Activated CD4-positive, alpha-beta memory T cell treated with anti-CD3 and anti-CD28 coated beads, Interleukin-2, amount 10 ng/mL, durations not matched to agents 7 days and 5 days (primary cell): Measurements from ENCODE around the gene ABHD8. TPM values are rescaled to one million over a fixed set of nuclear protein-coding genes. Genes with fewer than 3 reads are reported as not detected.

Experiments used
- CTCF ChIA-PET: fragments of 350-600 bp; sonication (Branson Sonifier 250); formaldehyde crosslinking; loops from one replicate; lab custom pipeline; 2021; ENCODE audit warnings: antibody characterized with exemption, inconsistent platforms; lab: Charles Lee
- POLR2A ChIA-PET: fragments of 350-600 bp; sonication (Branson Sonifier 250); formaldehyde crosslinking; loops from one replicate; lab custom pipeline; 2021; ENCODE audit warnings: antibody characterized with exemption; lab: Charles Lee
- DNase-seq: peaks from one replicate; pipeline ENCODE4 v3.0.0-alpha.2; 2020
- H3K27ac Mint-ChIP-seq: one replicate; pipeline ENCODE4 v1.8.0; 2021; ENCODE audit warnings: mild to moderate bottlenecking, mixed read lengths
- H3K27me3 Mint-ChIP-seq: one replicate; pipeline ENCODE4 v1.8.0; 2021; ENCODE audit warnings: mixed read lengths
- H3K36me3 Mint-ChIP-seq: one replicate; pipeline ENCODE4 v1.8.0; 2021; ENCODE audit warnings: low read depth, mixed read lengths
- H3K4me1 Mint-ChIP-seq: one replicate; pipeline ENCODE4 v1.8.0; 2021; ENCODE audit warnings: mixed read lengths
- H3K4me3 Mint-ChIP-seq: one replicate; pipeline ENCODE4 v1.8.0; 2021; ENCODE audit warnings: mild to moderate bottlenecking, mixed read lengths
- H3K9me3 Mint-ChIP-seq: one replicate; pipeline ENCODE4 v1.8.0; 2021; ENCODE audit warnings: mixed read lengths
- total RNA-seq, 2 experiments: library from RNA; stranded (reverse); gene quantifications; one replicate each; pipeline ENCODE4 v1.2.3, GENCODE V29; 2021

ABHD8 gene
- total RNA-seq, 2 experiments from 2014 or later, result 10.6 to 12.2 TPM

GRCh38 chr19:17323964-17324332 is 20.7 kb upstream of the ABHD8 start:
- no peak overlapping the region for H3K27ac Mint-ChIP-seq
- ChIA-PET CTCF (no interaction called here), POLR2A (interaction anchor here (1.0 to 4.9 kb wide), 4 partner anchors 9 to 21 kb away, joined by 4 to 21 read pairs (median 7); partner anchors contain the start of genes ABHD8 and DDA1)
- H3K36me3 Mint-ChIP-seq, result peaks cover 26% of the 10 kb centered on the region
- no peak for DNase-seq
- H3K9me3 Mint-ChIP-seq, result no peaks in the 10 kb centered on the region
- H3K4me1 Mint-ChIP-seq, result peaks cover 5% of the 10 kb centered on the region
- H3K4me3 Mint-ChIP-seq, result no peak overlapping the region
- H3K27me3 Mint-ChIP-seq, result peaks cover 2% of the 10 kb centered on the region

GRCh38 chr19:17323300-17323963 is 20.2 kb upstream of the ABHD8 start:
- DNase-seq, result no peak
- Mint-ChIP-seq H3K36me3 (peaks cover 28% of the 10 kb centered on the region), H3K4me1 (peaks cover 5% of the 10 kb centered on the region), H3K27ac (no peak overlapping the region), H3K9me3 (no peaks in the 10 kb centered on the region), H3K4me3 (no peak overlapping the region), H3K27me3 (peaks cover 2% of the 10 kb centered on the region)
- ChIA-PET CTCF (no interaction called here), POLR2A (interaction anchor here (2.2 to 4.9 kb wide), 2 partner anchors 10 to 15 kb away, joined by 10 to 21 read pairs; partner anchors contain the start of gene DDA1)

GRCh38 chr19:17322854-17323253 is 19.6 kb upstream of the ABHD8 start:
- H3K9me3 Mint-ChIP-seq, result no peaks in the 10 kb centered on the region
- ChIA-PET CTCF (no interaction called here), POLR2A (interaction anchor here (4.9 kb wide), 1 partner anchor 10 kb away, joined by 21 read pairs; no protein-coding TSS in a partner anchor)
- H3K4me1 Mint-ChIP-seq, result peaks cover 5% of the 10 kb centered on the region
- no peak overlapping the region for H3K27ac Mint-ChIP-seq
- H3K36me3 Mint-ChIP-seq, result peaks cover 28% of the 10 kb centered on the region
- H3K4me3 Mint-ChIP-seq, result no peak overlapping the region
- DNase-seq, result no peak
- H3K27me3 Mint-ChIP-seq, result peaks cover 1% of the 10 kb centered on the region

- no peak overlapping the region for H3K4me3 Mint-ChIP-seq
- no peaks in the 10 kb centered on the region for H3K9me3 Mint-ChIP-seq
- no peak overlapping the region for H3K27ac Mint-ChIP-seq
- H3K27me3 Mint-ChIP-seq, result no peaks in the 10 kb centered on the region
- POLR2A ChIA-PET, result interaction anchor here (0.7 to 4.9 kb wide), 5 partner anchors 8 to 12 kb away, joined by 3 to 21 read pairs (median 3); partner anchors contain the start of gene DDA1
- DNase-seq, result no peak
- peaks cover 13% of the 10 kb centered on the region for H3K4me1 Mint-ChIP-seq
- H3K36me3 Mint-ChIP-seq, result peaks cover 28% of the 10 kb centered on the region
- CTCF ChIA-PET, result interaction anchor here (0.6 to 1.5 kb wide), 2 partner anchors 12 to 63 kb away, joined by 3 to 4 read pairs; partner anchors contain the start of gene DDA1
Observed at GRCh38 chr19:17321655-17322489, 18.6 kb upstream of the ABHD8 start.

- Mint-ChIP-seq H3K9me3 (no peaks in the 10 kb centered on the region), H3K4me3 (no peak overlapping the region), H3K27me3 (no peaks in the 10 kb centered on the region), H3K27ac (no peak overlapping the region), H3K4me1 (peaks cover 25% of the 10 kb centered on the region), H3K36me3 (peaks cover 36% of the 10 kb centered on the region)
- POLR2A ChIA-PET, result interaction anchor here (1.3 to 4.9 kb wide), 2 partner anchors 10 to 13 kb away, joined by 3 to 21 read pairs; no protein-coding TSS in a partner anchor
- CTCF ChIA-PET, result interaction anchor here (1.5 kb wide), 1 partner anchor 11 kb away, joined by 3 read pairs; the partner anchor contains the start of gene DDA1
- no peak for DNase-seq
Observed at GRCh38 chr19:17320435-17320834, 17.2 kb upstream of the ABHD8 start.

- Mint-ChIP-seq H3K4me1 (peaks cover 26% of the 10 kb centered on the region), H3K9me3 (no peaks in the 10 kb centered on the region), H3K4me3 (no peak overlapping the region), H3K27me3 (no peaks in the 10 kb centered on the region), H3K27ac (no peak overlapping the region), H3K36me3 (peaks cover 38% of the 10 kb centered on the region)
- POLR2A ChIA-PET, result interaction anchor here (1.0 kb wide), 2 partner anchors 8 to 9 kb away, joined by 3 to 5 read pairs; no protein-coding TSS in a partner anchor
- CTCF ChIA-PET, result no interaction called here
- DNase-seq, result no peak
Observed at GRCh38 chr19:17319473-17320238, 16.4 kb upstream of the ABHD8 start.

GRCh38 chr19:17318966-17319365 is 15.7 kb upstream of the ABHD8 start:
- Mint-ChIP-seq H3K4me1 (peaks cover 26% of the 10 kb centered on the region), H3K9me3 (no peaks in the 10 kb centered on the region), H3K27me3 (no peaks in the 10 kb centered on the region), H3K27ac (peak overlapping the region; percentile 47), H3K36me3 (peaks cover 45% of the 10 kb centered on the region), H3K4me3 (no peak overlapping the region)
- CTCF ChIA-PET, result no interaction called here
- POLR2A ChIA-PET, result interaction anchor here (1.0 kb wide), 2 partner anchors 9 kb away, joined by 3 to 5 read pairs; no protein-coding TSS in a partner anchor
- no peak for DNase-seq

GRCh38 chr19:17314007-17314593 is 10.9 kb upstream of the ABHD8 start:
- ChIA-PET CTCF (no interaction called here), POLR2A (interaction anchor here (1.4 kb wide), 1 partner anchor 15 kb away, joined by 5 read pairs; no protein-coding TSS in a partner anchor)
- Mint-ChIP-seq H3K27me3 (no peaks in the 10 kb centered on the region), H3K27ac (no peak overlapping the region), H3K4me1 (peaks cover 47% of the 10 kb centered on the region), H3K9me3 (no peaks in the 10 kb centered on the region), H3K4me3 (no peak overlapping the region), H3K36me3 (peaks cover 35% of the 10 kb centered on the region)
- DNase-seq, result no peak

- H3K27ac Mint-ChIP-seq, result no peak overlapping the region
- H3K4me3 Mint-ChIP-seq, result no peak overlapping the region
- peaks cover 32% of the 10 kb centered on the region for H3K36me3 Mint-ChIP-seq
- ChIA-PET POLR2A (interaction anchor here (0.7 to 1.7 kb wide), 4 partner anchors 10 to 24 kb away, joined by 3 to 5 read pairs (median 4); no protein-coding TSS in a partner anchor), CTCF (interaction anchor here (0.9 kb wide), 1 partner anchor 16 kb away, joined by 3 read pairs; no protein-coding TSS in a partner anchor)
- no peak for DNase-seq
- no peaks in the 10 kb centered on the region for H3K9me3 Mint-ChIP-seq
- no peaks in the 10 kb centered on the region for H3K27me3 Mint-ChIP-seq
- H3K4me1 Mint-ChIP-seq, result peaks cover 51% of the 10 kb centered on the region
Observed at GRCh38 chr19:17312189-17313113, 9.2 kb upstream of the ABHD8 start.

- ChIA-PET POLR2A (interaction anchor here (1.7 to 4.0 kb wide), 2 partner anchors 10 to 21 kb away, joined by 5 to 47 read pairs; partner anchors contain the start of gene ANO8), CTCF (interaction anchor here (0.9 kb wide), 1 partner anchor 17 kb away, joined by 3 read pairs; no protein-coding TSS in a partner anchor)
- DNase-seq, result no peak
- H3K4me3 Mint-ChIP-seq, result peak overlapping the region; percentile 98
- H3K9me3 Mint-ChIP-seq, result no peaks in the 10 kb centered on the region
- H3K4me1 Mint-ChIP-seq, result peaks cover 50% of the 10 kb centered on the region
- peaks cover 32% of the 10 kb centered on the region for H3K36me3 Mint-ChIP-seq
- H3K27ac Mint-ChIP-seq, result no peak overlapping the region
- no peaks in the 10 kb centered on the region for H3K27me3 Mint-ChIP-seq
Observed at GRCh38 chr19:17311455-17312188, 8.4 kb upstream of the ABHD8 start.
